Endodermal cell (in vitro differentiated cells): ENCODE measurements around the gene CALM3. TPM values are rescaled to one million over a fixed set of nuclear protein-coding genes. Genes with fewer than 3 reads are reported as not detected.
A peak's percentile ranks its signal among the peaks of the same experiment; 100 is the strongest.

Experiments used
- DNase-seq: peaks from one replicate; pipeline ENCODE4 v3.0.0-alpha.2; 2017
- H3K27ac ChIP-seq: 2 replicates; pipeline ENCODE4 v1.5.1; 2013; ENCODE audit warnings: mild to moderate bottlenecking, low read depth, low read length, moderate library complexity
- H3K27me3 ChIP-seq: 2 replicates; pipeline ENCODE4 v1.6.1; 2013; ENCODE audit warnings: mild to moderate bottlenecking, low read length, moderate library complexity; ENCODE audit not compliant: insufficient read depth, control insufficient read depth, poor library complexity, severe bottlenecking
- H3K36me3 ChIP-seq: 2 replicates; pipeline ENCODE4 v1.7.0; 2013; ENCODE audit warnings: mild to moderate bottlenecking, low read length, moderate library complexity; ENCODE audit not compliant: control insufficient read depth, insufficient read depth
- H3K4me1 ChIP-seq: one replicate; pipeline ENCODE4 v1.7.0; 2013; ENCODE audit warnings: low read length; ENCODE audit not compliant: control insufficient read depth, insufficient read depth
- H3K4me3 ChIP-seq: 2 replicates; pipeline ENCODE4 v1.5.1; 2013; ENCODE audit warnings: mild to moderate bottlenecking, low read length, moderate library complexity
- H3K9ac ChIP-seq: 2 replicates; pipeline ENCODE4 v1.6.1; 2013; ENCODE audit warnings: mild to moderate bottlenecking, low read length, moderate library complexity; ENCODE audit not compliant: poor library complexity, severe bottlenecking; ENCODE audit errors: extremely low read depth
- H3K9me3 ChIP-seq: 2 replicates; pipeline ENCODE4 v1.6.1; 2013; ENCODE audit warnings: mild to moderate bottlenecking, low read length, moderate library complexity; ENCODE audit not compliant: control insufficient read depth
- H3K27ac Mint-ChIP-seq: 2 replicates; pipeline ENCODE4 v1.8.0; 2020; ENCODE audit warnings: mixed read lengths
- H3K27me3 Mint-ChIP-seq: 2 replicates; pipeline ENCODE4 v1.8.0; 2021; ENCODE audit warnings: mild to moderate bottlenecking, mixed read lengths; ENCODE audit not compliant: insufficient read depth
- H3K36me3 Mint-ChIP-seq: 2 replicates; pipeline ENCODE4 v1.8.0; 2020; ENCODE audit warnings: low read depth, mixed read lengths
- H3K4me1 Mint-ChIP-seq: 2 replicates; pipeline ENCODE4 v1.8.0; 2020; ENCODE audit warnings: mixed read lengths
- H3K4me3 Mint-ChIP-seq: 2 replicates; pipeline ENCODE4 v1.8.0; 2020; ENCODE audit warnings: mild to moderate bottlenecking, moderate library complexity, mixed read lengths
- H3K9me3 Mint-ChIP-seq: 2 replicates; pipeline ENCODE4 v1.8.0; 2020; ENCODE audit warnings: mild to moderate bottlenecking, mixed read lengths
- CTCF ChIP-seq: fragments of 200-600 bp; sonication (generic); conservative IDR thresholded peaks from 2 replicates; pipeline ENCODE4 v1.5.0; 2021; ENCODE audit warnings: antibody characterized with exemption, mild to moderate bottlenecking
- WGBS, 2 experiments: methylation state at CpG; one replicate each; pipeline versions ENCODE4 v1.1.5 to v1.1.7; 2013; ENCODE audit warnings: missing lambda C conversion rate in 2 of 2, mixed read lengths in 1 of 2; ENCODE audit not compliant: insufficient coverage in 1 of 2, insufficient read length in 1 of 2; 5-methylcytosine and 5-hydroxymethylcytosine counted together
- total RNA-seq, 2 donors: library from RNA; stranded (reverse); fragmentation: NEBNext Ultra II Directional in 1 of 2; extraction: Animal tissue kit (Norgen Biotek cat#: 25700) in 1 of 2; gene quantifications; 2 replicates in 1 of 2; 3 replicates in 1 of 2; pipeline ENCODE4 v1.2.1, GENCODE V29; 2021

Gene CALM3
- total RNA-seq, 2 donors from 2014 or later: 564 to 573 TPM

DNA sequence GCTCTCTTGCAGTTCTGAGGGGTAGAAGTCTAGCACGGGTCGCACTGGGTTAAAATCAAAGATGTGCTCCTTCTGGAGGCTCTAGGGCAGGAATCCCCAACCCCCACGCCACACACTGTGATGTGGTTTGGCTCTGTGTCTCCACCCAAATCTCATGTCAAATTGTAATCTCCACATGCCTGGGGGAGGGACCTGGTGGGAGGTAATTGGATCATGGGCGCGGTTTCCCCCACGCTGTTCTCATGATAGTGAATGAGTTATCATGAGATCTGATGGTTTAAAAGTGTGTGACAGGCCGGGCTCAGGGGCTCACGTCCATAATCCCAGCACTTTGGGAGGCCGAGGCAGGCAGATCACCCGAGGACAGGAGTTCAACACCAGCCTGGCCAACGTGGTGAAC is 26.6 kb upstream of the CALM3 start:
- Histone ChIP-seq H3K36me3 (no peaks in the 10 kb centered on the region), H3K27ac (no peak overlapping the region), H3K4me3 (no peak overlapping the region), H3K9me3 (peaks cover 7% of the 10 kb centered on the region), H3K4me1 (peaks cover 5% of the 10 kb centered on the region), H3K27me3 (no peaks in the 10 kb centered on the region), H3K9ac (no peak overlapping the region)
- peaks cover 1% of the 10 kb centered on the region for H3K9me3 Mint-ChIP-seq
- DNase-seq: peak; percentile 74
- no peak for TF ChIP-seq CTCF
- 67 to 75% methylated on average over 8 to 11 of the region's 11 CpGs for WGBS, 2 experiments
- H3K27ac Mint-ChIP-seq: peak overlapping the region; percentile 32
- peaks cover 9% of the 10 kb centered on the region for H3K4me1 Mint-ChIP-seq
- peaks cover 4% of the 10 kb centered on the region for H3K27me3 Mint-ChIP-seq
- H3K36me3 Mint-ChIP-seq: no peaks in the 10 kb centered on the region
- H3K4me3 Mint-ChIP-seq: no peak overlapping the region

DNA sequence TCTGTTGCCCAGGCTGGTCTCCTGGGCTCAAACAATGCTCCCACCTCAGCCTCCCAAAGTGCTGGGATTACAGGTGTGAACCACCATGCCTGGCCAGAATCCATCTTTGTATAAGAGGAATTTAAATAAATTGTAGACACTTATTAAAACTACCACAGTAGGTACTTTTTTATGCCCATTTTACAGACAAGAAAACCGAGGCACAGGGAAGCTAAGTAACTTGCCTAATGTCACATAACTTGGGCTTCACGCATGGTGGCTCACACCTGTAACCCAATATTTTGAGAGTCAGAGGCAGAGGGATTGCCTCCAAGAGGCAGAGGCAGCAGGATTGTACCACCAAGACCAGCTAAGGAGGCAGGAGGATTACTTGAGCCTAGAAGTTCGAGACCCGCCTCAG is 22.7 kb upstream of the CALM3 start:
- Mint-ChIP-seq H3K4me3 (no peak overlapping the region), H3K4me1 (peaks cover 9% of the 10 kb centered on the region), H3K27me3 (no peaks in the 10 kb centered on the region), H3K9me3 (peaks cover 1% of the 10 kb centered on the region), H3K36me3 (no peaks in the 10 kb centered on the region), H3K27ac (no peak overlapping the region)
- Histone ChIP-seq H3K9me3 (peaks cover 3% of the 10 kb centered on the region), H3K4me3 (no peak overlapping the region), H3K27ac (no peak overlapping the region), H3K9ac (no peak overlapping the region), H3K36me3 (no peaks in the 10 kb centered on the region), H3K27me3 (no peaks in the 10 kb centered on the region), H3K4me1 (peaks cover 5% of the 10 kb centered on the region)
- DNase-seq: no peak
- WGBS, 2 experiments: 87 to 91% methylated on average over 4 of the region's 4 CpGs
- TF ChIP-seq CTCF: no peak

DNA sequence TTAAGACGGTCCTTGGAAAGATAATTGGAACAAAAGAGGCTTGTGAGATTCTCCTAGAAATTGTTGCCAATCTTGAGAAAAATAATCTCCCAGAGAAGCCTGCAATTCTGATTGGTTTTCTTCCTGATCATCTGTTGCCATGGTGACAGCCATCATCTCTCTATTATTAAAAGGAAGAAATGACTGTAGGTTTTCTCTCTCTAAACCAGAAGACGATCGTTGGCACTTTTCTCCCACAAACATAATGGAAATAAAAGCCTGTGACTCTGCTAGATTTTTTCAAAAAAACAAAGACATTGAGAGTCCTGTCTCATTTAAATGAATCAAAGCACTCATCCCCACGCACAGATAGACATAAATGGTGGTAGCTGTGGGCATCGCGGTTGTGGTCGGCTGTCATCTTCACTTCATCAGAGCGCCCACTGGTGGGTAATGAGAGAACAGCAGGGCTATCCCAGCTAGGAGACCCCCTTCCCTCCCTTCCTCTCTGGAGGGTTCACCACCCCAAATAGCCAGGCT is 21.7 kb upstream of the CALM3 start:
- H3K4me3 ChIP-seq: no peak overlapping the region
- no peaks in the 10 kb centered on the region for H3K36me3 Mint-ChIP-seq
- DNase-seq: peak; percentile 81
- H3K27ac ChIP-seq: no peak overlapping the region
- H3K27ac Mint-ChIP-seq: no peak overlapping the region
- H3K4me3 Mint-ChIP-seq: no peak overlapping the region
- H3K9me3 Mint-ChIP-seq: peaks cover 9% of the 10 kb centered on the region
- H3K4me1 ChIP-seq: peaks cover under 1% of the 10 kb centered on the region
- H3K9ac ChIP-seq: no peak overlapping the region
- TF ChIP-seq CTCF: peak; percentile 75
- peaks cover 4% of the 10 kb centered on the region for H3K27me3 Mint-ChIP-seq
- H3K36me3 ChIP-seq: no peaks in the 10 kb centered on the region
- peaks cover 3% of the 10 kb centered on the region for H3K9me3 ChIP-seq
- 68 to 82% methylated on average over 3 to 8 of the region's 8 CpGs for WGBS, 2 experiments
- H3K27me3 ChIP-seq: no peaks in the 10 kb centered on the region
- H3K4me1 Mint-ChIP-seq: peaks cover 3% of the 10 kb centered on the region
